ENCODE data around the gene PAK6. TPM values are rescaled to one million over a fixed set of nuclear protein-coding genes. Genes with fewer than 3 reads are reported as not detected.

PAK6 gene
- total and polyA plus RNA-seq, 11 donors: 0.93 to 17.4 (median 7.6) TPM

- Histone ChIP-seq H3K4me1 (peaks cover 0 to 34% (median 21%) of the 10 kb centered on the region in 12 donors), H3K36me3 (no peaks in the 10 kb centered on the region), H3K27me3 (no peaks in the 10 kb centered on the region), H3K27ac (peak overlapping the region in 5 of 12 donors; percentile 11 to 86 (median 44)), H3K4me3 (no peak overlapping the region), H3K9me3 (no peaks in the 10 kb centered on the region)
- ATAC-seq: peak in 1 of 4 donors; percentile 28
- TF ChIP-seq POLR2A (IDR thresholded peaks at IDR 0.05): no peak
- TF ChIP-seq, protein P1, sequence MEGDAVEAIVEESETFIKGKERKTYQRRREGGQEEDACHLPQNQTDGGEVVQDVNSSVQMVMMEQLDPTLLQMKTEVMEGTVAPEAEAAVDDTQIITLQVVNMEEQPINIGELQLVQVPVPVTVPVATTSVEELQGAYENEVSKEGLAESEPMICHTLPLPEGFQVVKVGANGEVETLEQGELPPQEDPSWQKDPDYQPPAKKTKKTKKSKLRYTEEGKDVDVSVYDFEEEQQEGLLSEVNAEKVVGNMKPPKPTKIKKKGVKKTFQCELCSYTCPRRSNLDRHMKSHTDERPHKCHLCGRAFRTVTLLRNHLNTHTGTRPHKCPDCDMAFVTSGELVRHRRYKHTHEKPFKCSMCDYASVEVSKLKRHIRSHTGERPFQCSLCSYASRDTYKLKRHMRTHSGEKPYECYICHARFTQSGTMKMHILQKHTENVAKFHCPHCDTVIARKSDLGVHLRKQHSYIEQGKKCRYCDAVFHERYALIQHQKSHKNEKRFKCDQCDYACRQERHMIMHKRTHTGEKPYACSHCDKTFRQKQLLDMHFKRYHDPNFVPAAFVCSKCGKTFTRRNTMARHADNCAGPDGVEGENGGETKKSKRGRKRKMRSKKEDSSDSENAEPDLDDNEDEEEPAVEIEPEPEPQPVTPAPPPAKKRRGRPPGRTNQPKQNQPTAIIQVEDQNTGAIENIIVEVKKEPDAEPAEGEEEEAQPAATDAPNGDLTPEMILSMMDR (IDR thresholded peaks at IDR 0.05): peak; percentile 86 to 94 (median 89)
- peak in 3 of 5 donors; percentile 9 to 65 (median 55) for DNase-seq
- intact Hi-C loops (cut with DNase I): loop anchor here in 9 of 10 donors (2.0 to 5.0 kb wide), 6 partner anchors 46 to 571 kb away; partner anchors contain the start of gene VPS18 (in 1 of the 9)
- 0 to 1% (median 1%) methylated on average over 2 of the region's 2 CpGs for WGBS, 4 donors
Observed at GRCh38 chr15:40320931-40321371, 82.1 kb downstream of the PAK6 start.

GRCh38 chr15:40322531-40323238, 83.8 kb downstream of the PAK6 start:
- H3K4me3 ChIP-seq: peak overlapping the region in 9 of 12 donors; percentile 35 to 94 (median 81)
- no peaks in the 10 kb centered on the region for H3K27me3 ChIP-seq
- ATAC-seq: peak in 1 of 4 donors; percentile 1
- WGBS, 4 donors: 54 to 68% (median 56%) methylated on average over 22 to 26 of the region's 26 CpGs
- no peaks in the 10 kb centered on the region for H3K9me3 ChIP-seq
- peak overlapping the region in 11 of 12 donors; percentile 47 to 93 (median 75) for H3K27ac ChIP-seq
- intact Hi-C loops (cut with DNase I): loop anchor here in 7 of 10 donors (1.0 to 5.0 kb wide), 7 partner anchors 16 to 570 kb away; partner anchors contain the start of genes CCDC9B (in 2 of the 7) and VPS18 (in 1 of the 7)
- H3K4me1 ChIP-seq: peaks cover 0 to 52% (median 34%) of the 10 kb centered on the region in 12 donors
- peaks cover 0 to 13% (median 0%) of the 10 kb centered on the region in 9 donors for H3K36me3 ChIP-seq
- TF ChIP-seq, protein P1 (IDR thresholded peaks at IDR 0.05): no peak
- TF ChIP-seq POLR2A (IDR thresholded peaks at IDR 0.05): no peak
- DNase-seq: no peak

DNA sequence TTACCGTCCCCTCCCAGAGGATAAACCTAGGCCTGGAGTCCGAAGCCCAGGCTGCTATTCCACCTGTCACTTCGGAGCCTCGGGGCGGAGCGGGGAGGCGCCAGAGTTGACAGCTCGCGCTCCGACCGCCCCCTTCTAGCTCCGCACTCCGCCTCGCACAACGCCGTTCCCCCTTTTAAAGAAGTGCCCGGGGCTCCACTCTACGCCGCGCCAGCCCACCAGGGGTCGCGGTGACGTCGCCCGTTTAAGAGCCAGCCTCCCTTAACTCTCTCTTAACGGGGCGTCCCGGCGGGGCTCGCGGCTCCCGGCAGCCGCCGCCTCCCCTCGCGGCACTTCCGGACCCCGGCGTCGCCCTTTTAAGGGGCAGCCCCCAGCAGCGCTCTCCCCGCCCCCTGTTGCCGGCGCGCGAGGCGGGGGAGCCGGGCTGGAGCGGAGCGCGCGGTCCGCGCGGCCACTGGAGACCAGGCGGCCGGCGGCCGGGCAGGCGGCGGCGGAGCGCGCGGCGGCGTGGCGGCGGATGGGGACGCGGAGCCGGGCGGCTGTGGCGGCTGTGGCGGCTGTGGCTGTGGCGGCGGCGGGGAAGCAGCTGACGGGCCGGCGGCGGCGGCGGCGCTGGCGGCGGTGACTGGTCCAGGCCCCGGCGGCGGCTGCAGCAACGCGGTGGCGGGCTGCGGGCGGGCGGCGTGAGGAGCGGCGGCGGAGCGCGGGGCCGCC, 84.5 kb downstream of the PAK6 start, which contains the start of gene INAFM2:
TSS of gene INAFM2 (plus strand) at position 454 of the 714 bp plus-strand sequence. CDS start 364 bp downstream, outside the sequence.
- WGBS, 4 donors: 0 to 1% (median 1%) methylated on average over 49 to 103 of the region's 103 CpGs
- no peaks in the 10 kb centered on the region for H3K9me3 ChIP-seq
- DNase-seq: peak; percentile 92 to 96 (median 95)
- peak; percentile 81 to 91 (median 87) for ATAC-seq
- H3K4me1 ChIP-seq: peaks cover under 1 to 59% (median 41%) of the 10 kb centered on the region in 12 donors
- TF ChIP-seq POLR2A (IDR thresholded peaks at IDR 0.05): no peak
- TF ChIP-seq, protein P1 (IDR thresholded peaks at IDR 0.05): peak; percentile 62 to 88 (median 75)
- intact Hi-C loops (cut with DNase I): loop anchor here in 7 of 10 donors (1.0 to 5.0 kb wide), 7 partner anchors 15 to 569 kb away; partner anchors contain the start of genes CCDC9B (in 2 of the 7) and VPS18 (in 1 of the 7)
- H3K27me3 ChIP-seq: no peaks in the 10 kb centered on the region
- peak within 1 kb of the TSS; percentile 72 to 94 (median 82) for H3K4me3 ChIP-seq
- peaks cover 0 to 13% (median 0%) of the 10 kb centered on the region in 9 donors for H3K36me3 ChIP-seq
- H3K27ac ChIP-seq: peak within 1 kb of the TSS; percentile 69 to 99 (median 90)

Measured in heart left ventricle (tissue), 16 donors.